HG02610 (cell line): ENCODE measurements around the gene EREG.

Experiments used
- ATAC-seq: cut with Tn5 transposase; IDR thresholded peaks from one replicate; pipeline ENCODE4 v1.9.1; 2021; ENCODE audit warnings: mild to moderate bottlenecking, moderate library complexity; ENCODE audit not compliant: unreplicated experiment

The EREG gene

GRCh38 chr4:74364652-74365491 lies at the start of gene EREG:
TSS of gene EREG (plus strand) at chr4:74365145. CDS start at chr4:74365309, 164 bp downstream.
- ATAC-seq: peak; percentile 59

GRCh38 chr4:74315376-74315775 lies 49.6 kb upstream of the EREG start:
- no peak for ATAC-seq

GRCh38 chr4:74316397-74316796 lies 48.5 kb upstream of the EREG start:
- no peak for ATAC-seq

- ATAC-seq: no peak
Measured at GRCh38 chr4:74317616-74318246, 47.2 kb upstream of the EREG start.

- ATAC-seq: no peak
Measured at GRCh38 chr4:74318276-74318675, 46.7 kb upstream of the EREG start.

- no peak for ATAC-seq
Measured at GRCh38 chr4:74319470-74319869, 45.5 kb upstream of the EREG start.

GRCh38 chr4:74320559-74321118 lies 44.3 kb upstream of the EREG start:
- ATAC-seq: peak; percentile 72

- no peak for ATAC-seq
Measured at GRCh38 chr4:74322301-74322700, 42.6 kb upstream of the EREG start.

- ATAC-seq: no peak
Measured at GRCh38 chr4:74323663-74324062, 41.3 kb upstream of the EREG start.

GRCh38 chr4:74324262-74324661 lies 40.7 kb upstream of the EREG start:
- no peak for ATAC-seq

GRCh38 chr4:74325886-74326285 lies 39.1 kb upstream of the EREG start:
- ATAC-seq: no peak

- ATAC-seq: no peak
Measured at GRCh38 chr4:74327762-74328161, 37.2 kb upstream of the EREG start.

- no peak for ATAC-seq
Measured at GRCh38 chr4:74328501-74328900, 36.4 kb upstream of the EREG start.

GRCh38 chr4:74329307-74329706 lies 35.6 kb upstream of the EREG start:
- no peak for ATAC-seq

GRCh38 chr4:74330295-74330750 lies 34.6 kb upstream of the EREG start:
- ATAC-seq: no peak

- no peak for ATAC-seq
Measured at GRCh38 chr4:74331252-74331651, 33.7 kb upstream of the EREG start.

- no peak for ATAC-seq
Measured at GRCh38 chr4:74331944-74332343, 33.0 kb upstream of the EREG start.

GRCh38 chr4:74334636-74335035 lies 30.3 kb upstream of the EREG start:
- no peak for ATAC-seq

- peak; percentile 88 for ATAC-seq
Measured at GRCh38 chr4:74335341-74336021, 29.5 kb upstream of the EREG start.

- ATAC-seq: no peak
Measured at GRCh38 chr4:74338792-74339333, 26.1 kb upstream of the EREG start.

- no peak for ATAC-seq
Measured at GRCh38 chr4:74339501-74339900, 25.4 kb upstream of the EREG start.
